HL-60 (cell line): ENCODE data around the gene DNM3.

ENCODE experiments used
- DNase-seq, 2 experiments: peaks; one replicate each; pipeline ENCODE4 v3.0.0-alpha.2; 2010 to 2020; ENCODE audit warnings: low read depth in 1 of 2, low spot score in 1 of 2
- H3K27ac ChIP-seq: fragments of 250-450 bp; sonication (Bioruptor Pico); replicated peaks from 2 replicates; pipeline ENCODE4 v1.5.1; 2020; ENCODE audit warnings: mild to moderate bottlenecking, moderate library complexity
- H3K27me3 ChIP-seq: fragments of 250-450 bp; sonication (Bioruptor Pico); 2 replicates; pipeline ENCODE4 v1.5.1; 2021; ENCODE audit warnings: mild to moderate bottlenecking, moderate library complexity; ENCODE audit not compliant: insufficient read depth, poor library complexity, severe bottlenecking
- H3K4me3 ChIP-seq: replicated peaks from 2 replicates; pipeline ENCODE4 v1.5.1; 2011; ENCODE audit warnings: mild to moderate bottlenecking, control low read depth, low read length; ENCODE audit not compliant: insufficient read depth
- CTCF ChIP-seq: IDR thresholded peaks from one replicate; pipeline ENCODE4 v1.5.1; 2011; ENCODE audit warnings: low read length, control low read depth, inconsistent platforms; ENCODE audit not compliant: insufficient read depth
- GABPA ChIP-seq: IDR thresholded peaks from 2 replicates; pipeline ENCODE4 v1.6.1; 2012; ENCODE audit warnings: low read depth
- POLR2AphosphoS5 ChIP-seq: IDR thresholded peaks from 2 replicates; pipeline ENCODE4 v1.6.1; 2012; ENCODE audit warnings: low read depth
- REST ChIP-seq: IDR thresholded peaks from 2 replicates; pipeline ENCODE4 v1.6.1; 2012; ENCODE audit warnings: low read depth; ENCODE audit not compliant: insufficient replicate concordance
- SPI1 ChIP-seq: IDR thresholded peaks from 2 replicates; pipeline ENCODE4 v1.6.1; 2012; ENCODE audit warnings: low read depth, mild to moderate bottlenecking, borderline replicate concordance

The DNM3 gene

DNA sequence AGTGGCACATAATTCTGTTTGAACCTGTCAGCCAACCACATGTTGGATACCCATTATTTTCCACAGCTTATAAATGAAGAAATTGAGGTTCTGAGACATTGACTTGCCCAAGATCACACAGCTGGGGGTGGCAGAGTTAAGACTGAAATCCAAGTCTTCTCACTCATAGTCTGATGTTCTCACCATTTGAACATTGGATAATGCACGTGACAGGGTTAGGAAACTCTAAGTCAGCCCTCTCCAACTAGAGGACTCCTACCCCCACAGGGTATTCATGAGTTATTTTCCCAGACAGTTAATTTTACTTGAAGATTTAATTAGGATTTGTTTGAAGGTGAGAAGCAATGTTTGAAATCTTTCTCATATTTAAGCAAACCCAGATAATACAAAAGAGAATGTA is 541.1 kb downstream of the DNM3 start:
- Histone ChIP-seq H3K27ac (no peak overlapping the region), H3K4me3 (no peak overlapping the region)

GRCh38 chr1:172382990-172383389 is 541.7 kb downstream of the DNM3 start:
- no peak overlapping the region for H3K27ac ChIP-seq

More for the DNA sequence above, 541.1 kb downstream of the DNM3 start:
- H3K27me3 ChIP-seq = peaks cover 6% of the 10 kb centered on the region
- TF ChIP-seq REST (no peak), POLR2AphosphoS5 (no peak)
- DNase-seq = no peak

DNA sequence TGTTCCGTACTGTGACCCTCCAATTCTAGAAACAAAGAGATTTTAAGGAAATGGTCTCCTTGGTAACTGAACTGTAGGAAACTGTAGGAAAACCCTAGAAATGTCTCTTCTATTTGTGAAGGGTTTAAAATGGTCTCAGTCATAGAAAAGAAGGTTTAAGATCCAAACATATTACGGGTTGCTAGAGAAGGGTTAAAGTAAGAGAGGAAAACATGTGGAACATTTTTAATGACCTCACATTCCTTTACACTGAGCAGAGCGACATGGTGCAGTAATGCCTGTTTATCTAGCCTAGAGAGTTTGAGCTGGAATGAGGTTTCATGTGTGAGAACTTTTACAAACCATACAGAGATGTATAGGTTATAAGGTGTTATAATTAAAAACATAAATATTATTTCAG is 542.2 kb downstream of the DNM3 start:
- Histone ChIP-seq H3K27ac (no peak overlapping the region), H3K4me3 (no peak overlapping the region), H3K27me3 (peaks cover 6% of the 10 kb centered on the region)
- no peak for DNase-seq
- TF ChIP-seq SPI1 = no peak
- TF ChIP-seq POLR2AphosphoS5 = no peak

More at GRCh38 chr1:172382990-172383389, 541.7 kb downstream of the DNM3 start:
- peaks cover 6% of the 10 kb centered on the region for H3K27me3 ChIP-seq
- TF ChIP-seq SPI1 (no peak), POLR2AphosphoS5 (no peak), CTCF (no peak), GABPA (no peak), REST (no peak)
- H3K4me3 ChIP-seq = no peak overlapping the region
- DNase-seq = no peak

- Histone ChIP-seq H3K27me3 (peaks cover 6% of the 10 kb centered on the region), H3K4me3 (no peak overlapping the region), H3K27ac (no peak overlapping the region)
- TF ChIP-seq GABPA = no peak
- TF ChIP-seq CTCF = no peak
- no peak for TF ChIP-seq POLR2AphosphoS5
- no peak for TF ChIP-seq SPI1
- no peak for TF ChIP-seq REST
- DNase-seq = no peak
These were observed 543.4 kb downstream of the DNM3 start for GRCh38 chr1:172384656-172385055.
